Measurements from ENCODE around the gene AGPAT4. TPM values are rescaled to one million over a fixed set of nuclear protein-coding genes. Genes with fewer than 3 reads are reported as not detected.

The AGPAT4 gene
- total RNA-seq, 6 experiments from 2014 or later = 0.42 to 1.7 (median 0.78) TPM

DNA sequence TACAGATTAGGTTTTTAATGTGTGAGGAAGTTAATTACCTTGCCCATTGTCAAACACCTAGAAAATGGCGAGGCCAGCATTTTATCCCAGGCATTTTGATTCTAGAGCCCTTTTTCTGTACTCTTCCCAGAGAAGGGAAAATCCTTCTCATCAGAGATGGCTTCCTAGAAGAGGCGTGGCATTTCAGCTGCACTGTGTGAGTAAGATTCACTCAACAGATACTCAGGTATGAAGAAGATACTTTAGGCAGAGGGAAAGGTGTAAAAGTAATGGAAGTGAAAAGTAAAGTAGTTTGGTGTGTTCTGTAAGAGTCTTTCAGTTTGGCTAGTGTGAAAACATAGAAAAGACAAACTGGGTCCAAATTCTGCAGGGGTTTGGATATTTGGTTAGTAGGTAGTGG lies 168.5 kb downstream of the AGPAT4 start:
- 94% methylated on average over 2 of the region's 2 CpGs for WGBS (ENCODE audit: insufficient coverage, low coverage, low lambda C conversion rate, missing lambda C conversion rate)
- DNase-seq (no peak), ATAC-seq (no peak)
- intact Hi-C loops (cut with DNase I) = no loop called here
- Histone ChIP-seq H3K4me1 (no peaks in the 10 kb centered on the region), H3K27me3 (no peaks in the 10 kb centered on the region), H3K4me3 (no peak overlapping the region), H3K36me3 (peaks cover 0 to 52% (median 19%) of the 10 kb centered on the region in 4 donors), H3K27ac (no peak overlapping the region), H3K9me3 (no peaks in the 10 kb centered on the region)
- TF ChIP-seq POLR2A (IDR thresholded peaks at IDR 0.05) = no peak
- TF ChIP-seq CTCF (IDR thresholded peaks at IDR 0.05) = no peak

DNA sequence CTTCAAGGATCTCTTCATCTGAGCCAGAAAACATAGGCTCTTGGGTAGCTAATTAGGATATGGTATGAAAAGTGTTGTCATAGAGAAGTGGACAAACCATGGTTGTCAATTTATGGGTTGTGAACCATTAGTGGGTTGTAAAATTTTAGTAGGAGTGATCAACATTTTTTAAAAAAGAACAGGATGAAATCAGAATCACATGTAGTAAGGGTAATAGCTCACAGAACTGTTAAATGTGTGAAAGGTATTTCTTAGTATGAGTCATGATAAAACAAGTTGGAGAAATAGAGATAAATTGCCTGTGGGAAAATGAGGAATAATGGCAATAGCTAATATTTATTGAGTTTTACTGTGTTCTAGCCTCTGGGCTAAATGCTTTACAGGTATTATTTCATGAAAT lies 168.9 kb downstream of the AGPAT4 start:
- TF ChIP-seq CTCF (IDR thresholded peaks at IDR 0.05) (no peak), POLR2A (IDR thresholded peaks at IDR 0.05) (no peak)
- no peak overlapping the region for H3K4me3 ChIP-seq
- no peaks in the 10 kb centered on the region for H3K27me3 ChIP-seq
- intact Hi-C loops (cut with DNase I) = no loop called here
- H3K36me3 ChIP-seq = peaks cover 0 to 48% (median 20%) of the 10 kb centered on the region in 4 donors
- DNase-seq = no peak
- no peak overlapping the region for H3K27ac ChIP-seq
- no peak for ATAC-seq
- H3K4me1 ChIP-seq = no peaks in the 10 kb centered on the region
- no peaks in the 10 kb centered on the region for H3K9me3 ChIP-seq

- no peak for DNase-seq
- Histone ChIP-seq H3K4me3 (no peak overlapping the region), H3K27me3 (no peaks in the 10 kb centered on the region), H3K4me1 (no peaks in the 10 kb centered on the region), H3K9me3 (no peaks in the 10 kb centered on the region), H3K36me3 (peaks cover 0 to 35% (median 17%) of the 10 kb centered on the region in 4 donors), H3K27ac (no peak overlapping the region)
- intact Hi-C loops (cut with DNase I) = no loop called here
- no peak for ATAC-seq
- 90% methylated on average over 4 of the region's 4 CpGs for WGBS (ENCODE audit: insufficient coverage, low coverage, low lambda C conversion rate, missing lambda C conversion rate)
- TF ChIP-seq CTCF (IDR thresholded peaks at IDR 0.05) = no peak
- TF ChIP-seq POLR2A (IDR thresholded peaks at IDR 0.05) = no peak
Measured at GRCh38 chr6:161103475-161103874, 170.4 kb downstream of the AGPAT4 start.

DNA sequence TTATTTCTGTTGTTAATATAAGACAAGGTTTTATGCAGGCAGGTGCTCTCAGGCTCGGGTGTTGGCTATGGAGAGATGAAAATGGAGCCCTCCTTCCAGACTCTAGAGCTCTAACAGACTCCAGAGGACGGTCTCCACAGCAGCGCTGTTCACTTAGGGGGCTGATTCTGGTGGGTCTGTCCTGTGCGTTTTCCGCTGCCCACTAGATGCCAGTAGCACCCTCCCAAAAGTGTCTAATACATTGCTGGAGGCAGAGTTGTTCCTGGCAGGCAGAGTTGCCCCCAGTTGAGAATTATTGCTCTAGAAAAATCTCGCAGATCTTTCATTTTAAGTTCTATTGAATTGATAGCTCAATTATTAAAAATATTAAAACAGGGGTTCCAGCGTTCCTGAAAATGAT lies 172.3 kb downstream of the AGPAT4 start:
- peaks cover 0 to 29% (median 11%) of the 10 kb centered on the region in 4 donors for H3K36me3 ChIP-seq
- intact Hi-C loops (cut with DNase I) = no loop called here
- DNase-seq (no peak), ATAC-seq (peak in 1 of 4 donors; percentile 18)
- H3K9me3 ChIP-seq = no peaks in the 10 kb centered on the region
- TF ChIP-seq POLR2A (IDR thresholded peaks at IDR 0.05) (no peak), CTCF (IDR thresholded peaks at IDR 0.05) (peak in 2 of 4 donors; percentile 17 to 20)
- no peaks in the 10 kb centered on the region for H3K27me3 ChIP-seq
- 98% methylated on average over 5 of the region's 7 CpGs for WGBS (ENCODE audit: insufficient coverage, low coverage, low lambda C conversion rate, missing lambda C conversion rate)
- no peak overlapping the region for H3K27ac ChIP-seq
- no peak overlapping the region for H3K4me3 ChIP-seq
- no peaks in the 10 kb centered on the region for H3K4me1 ChIP-seq

DNA sequence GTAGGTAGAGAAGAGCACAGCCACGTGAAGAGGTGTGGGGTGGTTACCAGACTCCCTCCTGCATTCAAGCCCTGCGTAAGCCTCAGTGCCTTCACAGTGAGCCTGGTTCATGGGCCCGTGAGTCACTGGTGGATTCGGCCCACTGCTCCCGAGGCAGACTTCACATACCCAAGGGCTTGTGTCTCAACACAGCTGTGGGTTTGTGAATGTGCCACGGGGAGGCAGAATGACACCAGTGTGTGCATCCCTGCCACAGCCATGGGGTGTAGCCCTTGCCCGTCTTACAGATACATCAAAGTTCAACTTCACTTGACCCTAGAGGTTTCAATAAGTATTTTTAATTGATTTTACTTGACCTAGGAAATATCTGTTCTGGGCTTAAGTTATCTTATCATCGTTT lies 173.8 kb downstream of the AGPAT4 start:
- Histone ChIP-seq H3K27ac (no peak overlapping the region), H3K36me3 (peaks cover 0 to 27% (median 6%) of the 10 kb centered on the region in 4 donors), H3K27me3 (no peaks in the 10 kb centered on the region), H3K4me1 (no peaks in the 10 kb centered on the region), H3K4me3 (no peak overlapping the region), H3K9me3 (no peaks in the 10 kb centered on the region)
- 91% methylated on average over 7 of the region's 8 CpGs for WGBS (ENCODE audit: insufficient coverage, low coverage, low lambda C conversion rate, missing lambda C conversion rate)
- ATAC-seq (peak in 2 of 4 donors; percentile 30 to 47), DNase-seq (no peak)
- intact Hi-C loops (cut with DNase I) = no loop called here
- TF ChIP-seq CTCF (IDR thresholded peaks at IDR 0.05) (no peak), POLR2A (IDR thresholded peaks at IDR 0.05) (no peak)
